Activated naive CD4-positive, alpha-beta T cell treated with anti-CD3 and anti-CD28 coated beads for 36 hours (primary cell): Measurements from ENCODE around the gene CDK10. TPM values are rescaled to one million over a fixed set of nuclear protein-coding genes. Genes with fewer than 3 reads are reported as not detected.

Experiments
- CTCF ChIA-PET: fragments of 350-600 bp; sonication (Branson Sonifier 250); formaldehyde crosslinking; loops from one replicate; lab custom pipeline; 2021; ENCODE audit warnings: antibody characterized with exemption; lab: Charles Lee
- DNase-seq: peaks from one replicate; pipeline ENCODE4 v3.0.0-alpha.2; 2020
- H3K27ac Mint-ChIP-seq: one replicate; pipeline ENCODE4 v1.8.0; 2021; ENCODE audit warnings: mild to moderate bottlenecking, mixed read lengths
- H3K27me3 Mint-ChIP-seq: one replicate; pipeline ENCODE4 v1.8.0; 2021; ENCODE audit warnings: low read depth, mixed read lengths
- H3K36me3 Mint-ChIP-seq: one replicate; pipeline ENCODE4 v1.8.0; 2021; ENCODE audit warnings: low read depth, mixed read lengths
- H3K4me1 Mint-ChIP-seq: one replicate; pipeline ENCODE4 v1.8.0; 2021; ENCODE audit warnings: low read depth, mixed read lengths
- H3K4me3 Mint-ChIP-seq: one replicate; pipeline ENCODE4 v1.8.0; 2021; ENCODE audit warnings: mild to moderate bottlenecking, moderate library complexity, mixed read lengths
- H3K9me3 Mint-ChIP-seq: one replicate; pipeline ENCODE4 v1.8.0; 2021; ENCODE audit warnings: mixed read lengths
- intact Hi-C: fragments of 100-400 bp; cut with micrococcal nuclease; formaldehyde crosslinking; loops from one replicate; pipeline ENCODE4 v1.15.1; 2023
- total RNA-seq, 2 experiments: library from RNA; stranded (reverse); gene quantifications; one replicate each; pipeline ENCODE4 v1.2.3, GENCODE V29; 2021

The CDK10 gene
- total RNA-seq, 2 experiments from 2014 or later = 128 to 158 TPM

- Mint-ChIP-seq H3K9me3 (no peaks in the 10 kb centered on the region), H3K27ac (peak overlapping the region; percentile 85), H3K36me3 (peaks cover 18% of the 10 kb centered on the region), H3K4me1 (peaks cover 46% of the 10 kb centered on the region), H3K27me3 (no peaks in the 10 kb centered on the region), H3K4me3 (peak overlapping the region; percentile 77)
- intact Hi-C loops = loop anchor here (1.0 to 5.0 kb wide), 5 partner anchors 10 to 141 kb away; partner anchors contain the start of genes FANCA and SPATA2L
- CTCF ChIA-PET = interaction anchor here (0.6 kb wide), 1 partner anchor 18 kb away, joined by 3 read pairs; no protein-coding TSS in a partner anchor
- DNase-seq = peak; percentile 87
Measured at GRCh38 chr16:89721546-89722391, 35.3 kb downstream of the CDK10 start.

- intact Hi-C loops = loop anchor here (1.0 to 5.0 kb wide), 3 partner anchors 11 to 140 kb away; no protein-coding TSS in a partner anchor
- H3K27ac Mint-ChIP-seq = peak overlapping the region; percentile 85
- DNase-seq = peak; percentile 71
- H3K27me3 Mint-ChIP-seq = no peaks in the 10 kb centered on the region
- peaks cover 53% of the 10 kb centered on the region for H3K4me1 Mint-ChIP-seq
- H3K9me3 Mint-ChIP-seq = no peaks in the 10 kb centered on the region
- peaks cover 23% of the 10 kb centered on the region for H3K36me3 Mint-ChIP-seq
- CTCF ChIA-PET = interaction anchor here (0.6 to 4.8 kb wide), 3 partner anchors 17 to 22 kb away, joined by 3 to 20 read pairs (median 15); no protein-coding TSS in a partner anchor
- H3K4me3 Mint-ChIP-seq = peak overlapping the region; percentile 77
Measured at GRCh38 chr16:89722392-89723278, 36.1 kb downstream of the CDK10 start.

- H3K27ac Mint-ChIP-seq = peak overlapping the region; percentile 85
- CTCF ChIA-PET = interaction anchor here (1.0 to 4.8 kb wide), 5 partner anchors 18 to 137 kb away, joined by 3 to 20 read pairs (median 4); partner anchors contain the start of gene SPATA2L
- peaks cover 47% of the 10 kb centered on the region for H3K4me1 Mint-ChIP-seq
- DNase-seq = peak; percentile 78
- intact Hi-C loops = loop anchor here (2.0 to 5.0 kb wide), 2 partner anchors 13 to 139 kb away; no protein-coding TSS in a partner anchor
- peak overlapping the region; percentile 77 for H3K4me3 Mint-ChIP-seq
- H3K36me3 Mint-ChIP-seq = peaks cover 20% of the 10 kb centered on the region
- H3K9me3 Mint-ChIP-seq = no peaks in the 10 kb centered on the region
- H3K27me3 Mint-ChIP-seq = no peaks in the 10 kb centered on the region
Measured at GRCh38 chr16:89723279-89724250, 37.1 kb downstream of the CDK10 start.

DNA sequence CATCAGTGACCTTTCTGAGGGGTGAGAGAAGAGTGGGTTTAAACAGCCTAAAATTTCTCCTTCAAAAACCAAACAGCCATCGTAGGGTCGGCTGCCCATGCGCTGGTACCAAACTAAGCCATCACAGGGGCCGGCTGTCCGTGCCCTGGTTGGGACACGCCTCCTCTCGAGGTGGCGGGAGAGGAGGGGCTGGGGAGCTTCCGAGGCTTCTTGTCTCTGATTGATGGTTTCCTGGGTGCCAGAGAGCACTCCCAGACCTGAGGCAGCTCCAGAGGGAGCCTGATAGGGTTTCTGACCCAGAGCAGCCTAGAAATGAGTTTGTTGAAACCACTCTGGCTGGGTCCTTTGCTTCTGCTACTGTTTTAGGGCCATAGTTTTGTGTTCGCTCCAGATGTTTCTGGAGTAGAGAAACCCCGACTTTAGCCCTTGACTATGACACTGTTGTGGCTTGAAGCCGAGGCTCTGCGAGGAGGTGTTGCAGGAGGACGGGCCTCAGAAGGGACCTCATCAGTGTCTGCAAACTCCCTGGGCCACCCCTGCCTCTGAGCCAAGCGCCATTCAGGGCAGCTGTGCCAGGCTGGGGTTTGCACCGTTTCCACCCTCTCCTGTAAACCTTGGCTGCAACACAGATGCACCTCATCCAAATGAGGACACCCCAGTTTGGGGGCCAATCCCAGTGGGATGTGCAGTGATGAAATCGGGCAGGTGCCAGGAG is 41.1 kb downstream of the CDK10 start:
- intact Hi-C loops = no loop called here
- Mint-ChIP-seq H3K9me3 (no peaks in the 10 kb centered on the region), H3K4me3 (no peak overlapping the region), H3K36me3 (peaks cover 36% of the 10 kb centered on the region), H3K27me3 (no peaks in the 10 kb centered on the region), H3K27ac (peak overlapping the region; percentile 7), H3K4me1 (peaks cover 39% of the 10 kb centered on the region)
- CTCF ChIA-PET = interaction anchor here (0.9 to 1.0 kb wide), 2 partner anchors 10 to 27 kb away, joined by 3 read pairs; no protein-coding TSS in a partner anchor
- no peak for DNase-seq

DNA sequence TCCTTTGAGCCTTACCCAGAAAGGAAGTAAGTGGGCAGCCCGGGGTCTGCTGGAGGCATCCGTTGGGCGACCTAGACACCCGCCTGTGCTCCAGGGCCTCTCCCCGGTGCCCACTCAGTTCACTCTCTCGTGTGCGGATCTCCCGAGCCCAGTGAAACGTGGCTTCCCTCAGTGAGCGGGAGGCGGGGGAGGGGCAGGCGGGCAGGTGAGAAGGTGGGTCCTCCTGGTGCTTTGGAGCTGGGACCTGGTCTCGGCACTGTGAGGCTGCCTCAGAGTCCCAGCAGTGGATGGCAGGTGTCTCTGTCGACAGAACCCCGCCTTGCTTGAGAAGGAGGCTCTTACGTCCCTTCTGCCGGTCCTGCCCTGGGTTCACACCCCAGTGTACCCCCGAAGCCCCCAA is 42.8 kb downstream of the CDK10 start:
- H3K4me1 Mint-ChIP-seq = peaks cover 24% of the 10 kb centered on the region
- no peaks in the 10 kb centered on the region for H3K27me3 Mint-ChIP-seq
- peaks cover 28% of the 10 kb centered on the region for H3K36me3 Mint-ChIP-seq
- H3K4me3 Mint-ChIP-seq = no peak overlapping the region
- DNase-seq = no peak
- CTCF ChIA-PET = no interaction called here
- no peaks in the 10 kb centered on the region for H3K9me3 Mint-ChIP-seq
- intact Hi-C loops = no loop called here
- no peak overlapping the region for H3K27ac Mint-ChIP-seq

DNA sequence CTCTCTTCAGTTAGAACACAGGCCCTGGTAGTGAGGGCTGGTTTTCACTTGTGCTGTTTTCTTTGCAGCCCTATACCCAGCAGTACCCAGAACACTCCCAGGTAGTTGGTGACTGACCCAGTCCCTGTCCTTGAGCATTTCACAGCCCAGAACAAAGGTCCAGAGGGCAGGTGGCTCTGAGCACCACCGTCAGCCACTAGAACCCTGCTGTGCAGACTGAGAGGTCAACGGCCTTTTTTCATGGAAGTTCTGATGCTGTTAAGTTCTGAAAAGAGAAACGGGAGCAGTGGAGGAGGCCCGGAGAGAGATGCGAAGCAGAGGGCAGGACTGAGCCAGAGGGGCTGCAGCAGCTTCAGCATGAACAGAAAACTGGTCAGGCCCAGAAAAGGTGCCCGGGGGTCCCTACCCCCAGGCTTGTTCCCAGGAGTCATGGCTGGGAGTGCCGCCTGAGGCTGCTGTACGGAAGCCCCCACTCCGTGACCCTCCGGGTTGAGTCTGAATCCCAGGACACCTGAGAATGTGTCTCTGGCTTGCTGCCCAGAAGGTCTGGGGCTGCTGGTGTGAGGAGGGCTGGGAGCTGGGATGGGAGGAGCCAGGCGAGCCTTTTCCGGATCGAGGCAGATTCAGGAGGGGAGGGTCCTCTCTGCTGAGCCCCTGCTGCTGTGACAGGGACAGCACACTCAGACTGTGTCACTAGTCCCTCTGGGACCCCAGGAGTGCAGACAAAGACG is 43.5 kb downstream of the CDK10 start:
- CTCF ChIA-PET = no interaction called here
- Mint-ChIP-seq H3K27me3 (no peaks in the 10 kb centered on the region), H3K4me1 (peaks cover 27% of the 10 kb centered on the region), H3K9me3 (no peaks in the 10 kb centered on the region), H3K36me3 (peaks cover 36% of the 10 kb centered on the region), H3K27ac (no peak overlapping the region), H3K4me3 (no peak overlapping the region)
- intact Hi-C loops = no loop called here
- DNase-seq = no peak

DNA sequence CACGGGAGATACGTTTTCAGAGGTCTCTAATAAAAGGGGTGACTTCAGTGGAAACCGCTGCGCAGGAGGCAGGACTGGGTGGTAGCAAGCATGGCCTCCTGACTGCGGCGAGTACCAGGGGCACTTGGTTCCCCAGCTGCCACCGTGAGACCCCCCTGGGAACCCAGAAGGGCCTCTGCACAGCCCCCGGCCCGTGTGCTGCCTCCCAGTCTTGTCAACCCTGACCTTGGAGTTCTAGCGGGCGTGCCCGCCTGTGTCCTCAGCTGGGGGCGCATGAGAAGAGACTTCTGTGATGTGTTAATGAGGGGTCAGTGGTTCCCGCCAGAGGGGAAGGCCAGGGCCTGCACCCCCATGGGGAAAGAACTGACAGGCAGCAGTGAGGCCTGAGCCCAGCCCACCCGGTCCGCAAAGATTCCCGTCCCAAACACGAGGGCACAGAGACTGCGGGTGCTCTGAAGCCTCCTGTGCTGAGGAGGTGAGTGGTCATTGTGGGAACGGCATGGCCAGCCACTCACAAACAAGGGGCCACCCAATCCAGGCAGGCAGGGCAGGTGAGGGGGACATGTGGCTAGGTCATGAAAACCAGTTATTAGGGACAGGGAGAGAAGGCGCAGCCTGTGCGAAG is 44.2 kb downstream of the CDK10 start:
- H3K27me3 Mint-ChIP-seq = no peaks in the 10 kb centered on the region
- no peaks in the 10 kb centered on the region for H3K9me3 Mint-ChIP-seq
- intact Hi-C loops = no loop called here
- peaks cover 41% of the 10 kb centered on the region for H3K36me3 Mint-ChIP-seq
- DNase-seq = no peak
- CTCF ChIA-PET = no interaction called here
- no peak overlapping the region for H3K4me3 Mint-ChIP-seq
- no peak overlapping the region for H3K27ac Mint-ChIP-seq
- H3K4me1 Mint-ChIP-seq = peaks cover 27% of the 10 kb centered on the region

GRCh38 chr16:89732142-89732917 is 45.8 kb downstream of the CDK10 start:
- CTCF ChIA-PET = no interaction called here
- intact Hi-C loops = no loop called here
- Mint-ChIP-seq H3K36me3 (peaks cover 44% of the 10 kb centered on the region), H3K27ac (peak overlapping the region; percentile 62), H3K9me3 (no peaks in the 10 kb centered on the region), H3K4me3 (no peak overlapping the region), H3K27me3 (no peaks in the 10 kb centered on the region), H3K4me1 (peaks cover 25% of the 10 kb centered on the region)
- DNase-seq = no peak

GRCh38 chr16:89732918-89733242 is 46.4 kb downstream of the CDK10 start:
- H3K4me1 Mint-ChIP-seq = peaks cover 28% of the 10 kb centered on the region
- intact Hi-C loops = no loop called here
- H3K36me3 Mint-ChIP-seq = peaks cover 49% of the 10 kb centered on the region
- no peaks in the 10 kb centered on the region for H3K9me3 Mint-ChIP-seq
- H3K27ac Mint-ChIP-seq = peak overlapping the region; percentile 24
- CTCF ChIA-PET = no interaction called here
- no peak overlapping the region for H3K4me3 Mint-ChIP-seq
- DNase-seq = no peak
- no peaks in the 10 kb centered on the region for H3K27me3 Mint-ChIP-seq

- CTCF ChIA-PET = interaction anchor here (0.6 kb wide), 2 partner anchors 59 to 70 kb away, joined by 3 to 4 read pairs; no protein-coding TSS in a partner anchor
- no peak for DNase-seq
- H3K4me1 Mint-ChIP-seq = peaks cover 29% of the 10 kb centered on the region
- H3K27me3 Mint-ChIP-seq = no peaks in the 10 kb centered on the region
- peaks cover 50% of the 10 kb centered on the region for H3K36me3 Mint-ChIP-seq
- intact Hi-C loops = no loop called here
- no peak overlapping the region for H3K27ac Mint-ChIP-seq
- H3K4me3 Mint-ChIP-seq = no peak overlapping the region
- no peaks in the 10 kb centered on the region for H3K9me3 Mint-ChIP-seq
Measured at GRCh38 chr16:89733322-89733721, 46.8 kb downstream of the CDK10 start.
